HL-60 (cell line): Measurements from ENCODE around the gene TYW3.

ENCODE experiments used
- DNase-seq, 2 experiments: peaks; one replicate each; pipeline ENCODE4 v3.0.0-alpha.2; 2010 to 2020; ENCODE audit warnings: low read depth in 1 of 2, low spot score in 1 of 2
- H3K27ac ChIP-seq: fragments of 250-450 bp; sonication (Bioruptor Pico); replicated peaks from 2 replicates; pipeline ENCODE4 v1.5.1; 2020; ENCODE audit warnings: mild to moderate bottlenecking, moderate library complexity
- H3K27me3 ChIP-seq: fragments of 250-450 bp; sonication (Bioruptor Pico); 2 replicates; pipeline ENCODE4 v1.5.1; 2021; ENCODE audit warnings: mild to moderate bottlenecking, moderate library complexity; ENCODE audit not compliant: insufficient read depth, poor library complexity, severe bottlenecking
- H3K4me3 ChIP-seq: replicated peaks from 2 replicates; pipeline ENCODE4 v1.5.1; 2011; ENCODE audit warnings: mild to moderate bottlenecking, control low read depth, low read length; ENCODE audit not compliant: insufficient read depth
- GABPA ChIP-seq: IDR thresholded peaks from 2 replicates; pipeline ENCODE4 v1.6.1; 2012; ENCODE audit warnings: low read depth
- POLR2AphosphoS5 ChIP-seq: IDR thresholded peaks from 2 replicates; pipeline ENCODE4 v1.6.1; 2012; ENCODE audit warnings: low read depth
- SPI1 ChIP-seq: IDR thresholded peaks from 2 replicates; pipeline ENCODE4 v1.6.1; 2012; ENCODE audit warnings: low read depth, mild to moderate bottlenecking, borderline replicate concordance
- TF ChIP-seq, protein P1 (sequence below): IDR thresholded peaks from one replicate; pipeline ENCODE4 v1.5.1; 2011; ENCODE audit warnings: low read length, control low read depth, inconsistent platforms; ENCODE audit not compliant: insufficient read depth
- TF ChIP-seq, protein P2 (sequence below): IDR thresholded peaks from 2 replicates; pipeline ENCODE4 v1.6.1; 2012; ENCODE audit warnings: low read depth; ENCODE audit not compliant: insufficient replicate concordance

Gene TYW3

DNA sequence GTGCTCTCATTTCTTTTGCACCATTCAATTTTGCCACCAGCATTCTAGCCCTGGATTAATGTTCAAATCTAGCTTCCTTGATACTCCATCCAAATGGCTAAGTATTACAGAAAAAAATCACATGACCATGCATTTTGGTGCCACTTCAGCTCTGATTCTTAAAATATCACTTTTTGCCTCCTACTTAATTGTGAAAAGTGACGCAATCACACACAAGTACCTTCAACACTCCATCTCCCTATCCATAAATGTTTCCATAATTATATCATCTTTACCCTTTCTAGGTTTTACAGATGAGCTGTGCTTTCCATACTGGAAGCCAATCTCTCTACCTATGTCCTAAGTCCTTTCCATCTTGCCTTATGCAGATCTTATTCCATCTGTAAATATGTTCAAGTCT lies 16.1 kb upstream of the TYW3 start:
- H3K27ac ChIP-seq, result no peak overlapping the region
- H3K27me3 ChIP-seq, result no peaks in the 10 kb centered on the region
- DNase-seq, result no peak
- TF ChIP-seq, protein P1, sequence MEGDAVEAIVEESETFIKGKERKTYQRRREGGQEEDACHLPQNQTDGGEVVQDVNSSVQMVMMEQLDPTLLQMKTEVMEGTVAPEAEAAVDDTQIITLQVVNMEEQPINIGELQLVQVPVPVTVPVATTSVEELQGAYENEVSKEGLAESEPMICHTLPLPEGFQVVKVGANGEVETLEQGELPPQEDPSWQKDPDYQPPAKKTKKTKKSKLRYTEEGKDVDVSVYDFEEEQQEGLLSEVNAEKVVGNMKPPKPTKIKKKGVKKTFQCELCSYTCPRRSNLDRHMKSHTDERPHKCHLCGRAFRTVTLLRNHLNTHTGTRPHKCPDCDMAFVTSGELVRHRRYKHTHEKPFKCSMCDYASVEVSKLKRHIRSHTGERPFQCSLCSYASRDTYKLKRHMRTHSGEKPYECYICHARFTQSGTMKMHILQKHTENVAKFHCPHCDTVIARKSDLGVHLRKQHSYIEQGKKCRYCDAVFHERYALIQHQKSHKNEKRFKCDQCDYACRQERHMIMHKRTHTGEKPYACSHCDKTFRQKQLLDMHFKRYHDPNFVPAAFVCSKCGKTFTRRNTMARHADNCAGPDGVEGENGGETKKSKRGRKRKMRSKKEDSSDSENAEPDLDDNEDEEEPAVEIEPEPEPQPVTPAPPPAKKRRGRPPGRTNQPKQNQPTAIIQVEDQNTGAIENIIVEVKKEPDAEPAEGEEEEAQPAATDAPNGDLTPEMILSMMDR, result no peak
- no peak overlapping the region for H3K4me3 ChIP-seq

DNA sequence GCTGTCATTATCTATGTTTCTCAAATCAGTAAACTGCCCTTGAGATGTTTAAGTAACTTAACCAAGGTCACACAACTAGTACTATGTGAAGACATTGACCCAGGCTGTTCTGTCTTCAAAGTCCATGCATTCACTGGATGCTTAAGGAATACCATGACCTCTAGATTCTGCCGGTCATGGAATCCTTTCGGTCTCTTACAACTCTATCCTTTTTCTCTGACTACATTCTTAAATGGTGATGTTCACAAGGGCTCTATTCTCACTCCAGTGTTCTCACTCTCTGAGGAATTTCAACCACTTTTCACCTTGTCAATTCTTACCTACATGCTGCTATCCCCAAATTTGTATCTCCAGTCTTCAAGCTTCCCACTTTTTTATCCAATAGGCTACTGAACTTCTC lies 15.3 kb upstream of the TYW3 start:
- no peak overlapping the region for H3K4me3 ChIP-seq
- TF ChIP-seq SPI1 (no peak), GABPA (no peak), POLR2AphosphoS5 (no peak)
- TF ChIP-seq, protein P2, sequence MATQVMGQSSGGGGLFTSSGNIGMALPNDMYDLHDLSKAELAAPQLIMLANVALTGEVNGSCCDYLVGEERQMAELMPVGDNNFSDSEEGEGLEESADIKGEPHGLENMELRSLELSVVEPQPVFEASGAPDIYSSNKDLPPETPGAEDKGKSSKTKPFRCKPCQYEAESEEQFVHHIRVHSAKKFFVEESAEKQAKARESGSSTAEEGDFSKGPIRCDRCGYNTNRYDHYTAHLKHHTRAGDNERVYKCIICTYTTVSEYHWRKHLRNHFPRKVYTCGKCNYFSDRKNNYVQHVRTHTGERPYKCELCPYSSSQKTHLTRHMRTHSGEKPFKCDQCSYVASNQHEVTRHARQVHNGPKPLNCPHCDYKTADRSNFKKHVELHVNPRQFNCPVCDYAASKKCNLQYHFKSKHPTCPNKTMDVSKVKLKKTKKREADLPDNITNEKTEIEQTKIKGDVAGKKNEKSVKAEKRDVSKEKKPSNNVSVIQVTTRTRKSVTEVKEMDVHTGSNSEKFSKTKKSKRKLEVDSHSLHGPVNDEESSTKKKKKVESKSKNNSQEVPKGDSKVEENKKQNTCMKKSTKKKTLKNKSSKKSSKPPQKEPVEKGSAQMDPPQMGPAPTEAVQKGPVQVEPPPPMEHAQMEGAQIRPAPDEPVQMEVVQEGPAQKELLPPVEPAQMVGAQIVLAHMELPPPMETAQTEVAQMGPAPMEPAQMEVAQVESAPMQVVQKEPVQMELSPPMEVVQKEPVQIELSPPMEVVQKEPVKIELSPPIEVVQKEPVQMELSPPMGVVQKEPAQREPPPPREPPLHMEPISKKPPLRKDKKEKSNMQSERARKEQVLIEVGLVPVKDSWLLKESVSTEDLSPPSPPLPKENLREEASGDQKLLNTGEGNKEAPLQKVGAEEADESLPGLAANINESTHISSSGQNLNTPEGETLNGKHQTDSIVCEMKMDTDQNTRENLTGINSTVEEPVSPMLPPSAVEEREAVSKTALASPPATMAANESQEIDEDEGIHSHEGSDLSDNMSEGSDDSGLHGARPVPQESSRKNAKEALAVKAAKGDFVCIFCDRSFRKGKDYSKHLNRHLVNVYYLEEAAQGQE, result no peak
- TF ChIP-seq, protein P1, result no peak
- no peak overlapping the region for H3K27ac ChIP-seq

DNA sequence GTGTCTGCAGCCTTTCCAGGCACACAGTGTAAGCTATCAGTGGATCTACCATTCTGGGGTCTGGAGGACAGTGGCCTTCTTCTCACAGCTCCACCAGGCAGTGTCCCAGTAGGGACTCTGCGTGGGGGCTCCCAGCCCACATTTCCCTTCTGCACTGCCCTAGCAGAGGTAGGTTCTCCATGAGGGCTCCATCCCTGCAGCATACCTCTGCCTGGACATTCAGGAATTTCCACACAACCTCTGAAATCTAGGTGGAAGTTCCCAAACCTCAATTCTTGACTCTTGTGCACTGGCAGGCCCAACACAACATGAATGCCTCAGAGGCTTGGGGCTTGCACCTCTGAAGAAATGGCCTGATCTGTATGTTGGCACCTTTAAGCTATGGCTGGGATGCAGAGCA lies 6.9 kb upstream of the TYW3 start:
- Histone ChIP-seq H3K4me3 (no peak overlapping the region), H3K27me3 (no peaks in the 10 kb centered on the region), H3K27ac (no peak overlapping the region)
- DNase-seq, result no peak
- TF ChIP-seq POLR2AphosphoS5 (no peak), SPI1 (no peak), GABPA (no peak)
- TF ChIP-seq, protein P1, result no peak
- TF ChIP-seq, protein P2, result no peak

More for the DNA sequence above, 15.3 kb upstream of the TYW3 start:
- no peaks in the 10 kb centered on the region for H3K27me3 ChIP-seq
- no peak for DNase-seq

DNA sequence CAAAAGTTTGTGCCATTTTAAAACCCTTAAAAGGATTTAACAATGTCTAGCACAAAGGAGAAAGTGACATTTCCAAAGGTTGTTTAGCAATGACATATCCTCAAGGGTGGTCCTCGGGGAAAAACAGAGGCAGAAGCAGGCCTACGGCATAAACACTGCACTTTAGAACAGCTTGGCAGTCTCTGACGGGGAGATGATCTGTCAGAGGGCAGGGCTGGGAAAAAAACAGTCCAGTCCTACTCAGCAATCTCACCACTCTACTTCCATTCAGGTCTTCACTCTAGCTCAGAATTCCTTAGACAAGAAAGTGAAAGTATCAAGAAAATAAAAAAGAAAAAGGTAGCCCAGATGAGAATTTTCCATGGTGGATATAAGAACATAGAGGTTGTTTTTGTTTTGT lies 4.2 kb upstream of the TYW3 start:
- no peak overlapping the region for H3K4me3 ChIP-seq
- H3K27ac ChIP-seq, result no peak overlapping the region
- no peak for TF ChIP-seq POLR2AphosphoS5
- TF ChIP-seq, protein P1, result no peak
- no peak for TF ChIP-seq GABPA
- no peak for TF ChIP-seq SPI1
- TF ChIP-seq, protein P2, result no peak
- DNase-seq, result no peak
- no peaks in the 10 kb centered on the region for H3K27me3 ChIP-seq
